GM19238 (cell line): ENCODE measurements around the gene ZDHHC8.

Source experiments
- DNase-seq: peaks from one replicate; pipeline ENCODE4 v3.0.0; 2011; ENCODE audit warnings: low spot score; ENCODE audit not compliant: insufficient read length

The ZDHHC8 gene

DNA sequence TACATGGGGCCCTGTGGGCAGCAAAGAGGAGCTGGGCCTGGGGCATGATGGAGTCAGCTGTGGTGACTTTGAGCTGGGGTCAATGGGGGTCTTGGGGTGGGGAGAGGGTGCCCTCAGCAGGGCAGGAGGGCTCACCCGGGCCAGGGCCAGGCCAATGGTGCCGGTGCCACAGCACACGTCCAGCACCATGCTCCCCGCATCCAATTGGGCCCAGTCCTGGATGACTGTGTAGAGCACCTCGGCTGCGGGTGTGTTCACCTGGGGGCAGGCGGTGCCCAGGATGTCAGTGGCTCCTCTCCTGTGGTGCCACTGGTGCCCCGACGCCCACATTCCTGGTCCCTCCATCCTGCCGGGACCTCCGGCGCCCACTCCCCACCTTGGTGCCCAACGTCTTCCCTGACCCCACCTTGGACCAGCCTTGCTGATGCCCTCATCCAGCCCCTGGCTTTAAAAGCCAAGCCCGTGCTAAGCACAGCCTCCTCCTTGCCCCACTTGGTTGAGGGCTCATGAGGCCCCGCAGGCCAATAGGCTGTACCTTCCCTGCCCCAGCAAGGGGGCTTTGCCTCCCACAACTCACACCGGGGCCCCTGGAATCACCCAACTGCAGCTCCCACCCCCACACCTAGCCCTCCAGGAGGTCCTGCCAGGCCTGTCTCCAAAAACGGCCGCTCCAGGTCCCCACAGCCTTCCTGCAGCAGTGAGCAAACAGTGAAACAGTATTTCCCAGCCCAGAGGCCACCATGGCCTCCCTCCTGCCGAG lies 17.9 kb upstream of the ZDHHC8 start:
- no peak for DNase-seq

DNA sequence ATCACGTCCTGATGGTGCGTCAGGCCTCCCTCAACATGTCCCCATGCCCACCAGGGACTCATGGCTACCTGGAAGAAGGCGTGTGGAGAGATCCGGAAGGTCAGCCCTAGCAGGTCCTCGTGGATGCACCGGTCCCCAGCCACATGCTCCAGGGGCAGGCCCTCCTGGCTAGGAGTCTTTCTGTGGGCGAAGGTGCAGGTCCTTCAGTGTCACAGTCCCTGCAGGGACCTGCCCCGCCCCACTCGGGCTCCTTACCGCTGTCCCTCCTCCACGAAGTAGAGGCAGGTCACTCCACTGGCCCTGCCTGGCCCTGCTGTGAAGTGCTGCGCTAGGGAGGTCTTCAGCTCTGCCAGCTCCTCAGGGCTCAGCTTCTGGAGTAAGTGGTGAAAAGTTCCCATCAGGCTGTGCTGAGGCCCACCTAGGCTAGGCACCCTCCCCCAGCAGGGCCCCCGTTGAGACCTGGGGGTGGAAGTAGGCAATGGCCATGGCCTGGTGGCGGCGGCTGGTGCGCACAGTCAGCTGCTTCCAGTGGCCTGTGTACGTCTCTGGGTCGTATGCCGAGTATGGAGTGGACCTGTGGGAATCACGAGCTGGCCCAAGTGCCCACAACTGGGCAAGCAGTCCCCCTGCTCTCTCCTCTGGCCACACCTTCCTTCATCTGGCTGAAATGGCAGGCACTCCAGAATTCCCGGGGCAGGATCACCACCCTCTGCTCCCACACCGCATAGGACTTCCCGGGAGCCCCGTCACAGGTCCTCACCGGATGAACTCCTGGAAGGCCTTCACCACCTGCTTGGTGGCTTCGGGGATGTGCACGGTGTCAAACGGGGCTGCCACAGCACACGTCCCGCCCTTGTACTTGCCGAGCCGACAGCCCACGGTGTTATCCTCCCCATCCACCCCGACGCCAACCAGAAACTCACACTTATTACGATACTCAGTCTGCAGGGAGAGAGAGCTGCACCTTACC lies 16.8 kb upstream of the ZDHHC8 start:
- DNase-seq, result no peak

DNA sequence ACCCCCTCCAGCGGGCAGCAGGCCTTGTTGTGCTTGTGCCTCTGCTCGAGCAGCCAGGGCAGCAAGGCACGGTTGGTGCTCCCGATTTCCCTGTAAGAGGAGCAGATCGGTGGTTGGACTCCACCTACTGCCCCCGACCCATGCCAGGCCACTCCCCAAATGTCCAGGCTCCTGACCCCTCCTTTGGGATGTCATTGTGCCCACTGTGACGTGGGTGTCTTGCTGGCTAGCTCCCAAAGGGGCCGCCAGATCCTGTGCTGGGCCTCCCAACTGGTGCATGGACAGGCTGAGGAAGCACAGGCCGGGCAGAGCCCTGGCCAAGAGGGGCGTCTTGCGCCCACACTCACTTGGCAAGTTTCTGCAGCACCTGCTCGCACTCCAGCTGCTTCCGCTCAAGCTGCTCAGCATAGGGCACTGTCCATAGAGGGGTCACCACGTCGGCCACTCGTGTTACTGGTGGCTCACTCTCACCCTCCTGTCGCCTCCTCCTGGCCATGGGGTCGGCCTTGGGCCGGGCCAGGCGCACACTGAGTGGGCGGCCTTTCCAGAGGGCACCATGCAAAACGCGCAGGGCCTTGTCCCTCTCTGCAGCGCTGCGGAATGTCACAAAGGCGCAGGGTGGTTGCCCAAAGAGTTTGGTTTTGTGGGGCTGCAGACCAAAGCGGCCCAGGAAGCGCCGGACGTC lies 15.8 kb upstream of the ZDHHC8 start, which contains the start of gene RANBP1:
Gene RANBP1 (plus strand): TSS at position 414 of the 685 bp plus-strand sequence. CDS start 81 bp downstream, at position 495.
- no peak for DNase-seq

DNA sequence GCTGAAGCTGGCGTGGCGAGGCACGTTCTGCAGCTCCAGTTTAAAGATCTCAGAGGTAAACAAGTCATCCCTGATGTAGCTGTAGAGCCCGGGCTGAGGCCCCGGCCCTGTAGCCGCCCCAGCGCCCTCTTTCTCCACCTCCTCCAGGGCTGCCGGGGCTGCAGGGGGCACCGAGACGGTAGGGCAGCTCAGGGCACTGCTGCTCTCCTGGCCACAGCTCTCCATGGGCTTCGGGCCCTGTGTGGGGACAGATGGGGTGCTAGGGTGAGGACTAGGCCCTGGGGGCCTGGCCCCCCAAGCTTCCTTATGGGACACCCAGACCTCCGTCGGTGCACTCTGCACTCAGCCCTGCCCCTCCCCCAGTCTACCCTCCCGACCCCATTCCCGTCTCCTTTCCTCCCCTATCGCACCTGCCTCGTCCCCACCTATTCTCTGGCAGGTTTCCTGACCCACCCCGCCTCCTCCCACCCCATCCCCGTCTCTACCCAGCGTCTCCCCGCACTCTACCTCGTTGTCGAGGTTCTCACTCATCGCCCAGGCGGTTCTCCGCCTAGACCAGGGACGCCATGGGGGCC lies 15.1 kb upstream of the ZDHHC8 start:
- no peak for DNase-seq

DNA sequence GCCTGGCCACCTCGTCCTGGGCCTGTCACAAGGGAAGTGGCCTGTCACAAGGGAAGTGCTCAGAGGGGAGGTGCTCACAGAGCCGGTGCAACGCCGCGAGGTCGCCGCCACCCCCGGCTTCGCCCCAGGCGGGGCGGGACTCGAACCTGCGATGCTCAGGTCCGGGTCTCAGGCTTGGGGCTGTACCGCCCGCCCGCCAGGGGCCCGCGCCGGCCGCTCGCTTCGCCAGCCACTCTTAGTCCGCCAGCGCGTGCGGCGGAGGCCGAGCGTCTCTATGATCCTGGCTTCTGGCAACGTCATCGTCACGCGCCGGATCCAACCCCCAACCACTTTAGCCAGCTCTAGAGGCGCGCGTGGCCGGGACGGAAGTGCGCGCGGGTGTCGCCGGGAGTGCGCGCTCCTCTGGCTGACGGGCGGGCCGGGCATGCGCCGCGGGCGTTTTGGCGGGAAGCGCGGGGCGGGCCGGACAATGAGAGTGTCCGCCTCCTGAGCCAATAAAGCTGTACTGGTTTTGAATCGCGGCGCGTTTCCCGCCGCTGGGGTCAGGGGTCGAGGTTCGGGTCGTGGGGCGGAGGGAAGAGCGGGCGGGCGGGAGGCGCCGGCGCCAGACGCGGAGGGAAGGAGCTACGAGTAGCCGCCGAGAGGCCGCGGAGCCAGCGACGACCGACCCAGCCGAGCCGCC lies 14.5 kb upstream of the ZDHHC8 start, which contains the start of gene TRMT2A:
Gene TRMT2A (minus strand): TSS at position 276 of the 682 bp plus-strand sequence. CDS start 320 bp downstream, outside the sequence.
- peak; percentile 99 for DNase-seq

DNA sequence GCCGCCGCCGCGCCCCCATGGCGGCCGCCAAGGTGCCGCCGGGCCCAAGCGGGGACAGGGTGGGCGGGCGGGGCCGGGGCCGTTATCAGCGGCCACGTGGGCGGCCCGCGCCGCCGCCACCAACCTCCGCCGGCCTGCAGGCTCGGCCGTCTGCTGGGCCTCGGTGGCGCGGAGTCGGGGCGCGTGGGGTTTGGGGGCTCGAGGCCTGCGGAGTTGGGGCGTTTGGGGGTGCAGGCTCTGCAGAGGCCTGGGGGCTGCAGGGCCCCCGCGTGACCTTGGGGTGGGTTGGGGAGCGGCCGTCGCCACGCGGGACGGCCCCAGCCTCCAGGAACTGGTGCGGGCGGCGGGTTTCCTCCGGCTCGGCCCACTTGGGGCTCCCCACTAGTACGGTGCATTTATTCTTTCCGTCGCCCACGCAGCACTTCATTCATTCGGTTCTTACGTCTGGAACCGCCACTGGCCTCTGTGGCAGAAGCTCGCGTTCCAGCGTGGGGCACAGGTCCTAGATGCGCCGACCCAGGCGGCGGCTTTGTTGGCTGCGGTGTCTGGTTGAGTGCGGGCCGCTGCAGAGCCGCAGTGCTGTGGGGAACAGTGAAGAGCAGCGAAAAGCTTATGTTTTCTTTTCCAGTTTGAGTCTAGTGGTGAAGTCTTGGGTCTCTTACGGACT lies 13.8 kb upstream of the ZDHHC8 start:
- peak; percentile 55 for DNase-seq

DNA sequence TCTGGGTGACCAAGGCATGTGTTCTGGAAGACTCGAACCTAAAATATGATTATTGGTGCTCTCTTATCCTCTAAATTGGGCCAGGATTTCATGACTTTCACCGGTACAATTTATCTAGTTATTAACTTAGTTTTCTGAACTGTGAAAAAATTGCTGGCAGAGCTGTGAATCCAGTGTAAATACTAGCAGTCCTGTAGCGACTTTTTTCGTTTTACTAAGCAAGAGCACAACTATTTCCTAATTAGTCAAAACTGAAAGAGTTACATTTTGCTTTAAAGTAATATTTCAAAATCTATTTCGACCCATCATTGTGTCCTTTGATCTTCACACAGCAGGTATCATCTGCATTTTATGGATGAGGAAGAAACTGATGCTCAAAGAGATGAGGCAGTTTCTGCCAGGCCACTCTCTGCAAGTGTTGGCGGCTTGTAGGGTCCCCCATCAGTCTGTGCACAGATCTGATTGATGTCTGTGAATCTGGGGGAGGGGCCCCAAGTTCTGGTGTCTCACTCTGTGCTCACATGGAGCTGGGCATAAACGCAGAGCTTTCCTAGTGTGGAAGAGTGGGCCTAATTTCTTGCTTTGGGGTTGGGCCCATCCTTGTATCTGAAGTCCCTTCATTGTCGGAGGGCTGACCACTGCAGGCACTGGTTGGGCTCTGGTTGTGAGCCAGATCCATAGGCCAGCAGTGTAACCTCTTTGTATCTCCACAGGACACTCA lies 13.1 kb upstream of the ZDHHC8 start:
- no peak for DNase-seq

DNA sequence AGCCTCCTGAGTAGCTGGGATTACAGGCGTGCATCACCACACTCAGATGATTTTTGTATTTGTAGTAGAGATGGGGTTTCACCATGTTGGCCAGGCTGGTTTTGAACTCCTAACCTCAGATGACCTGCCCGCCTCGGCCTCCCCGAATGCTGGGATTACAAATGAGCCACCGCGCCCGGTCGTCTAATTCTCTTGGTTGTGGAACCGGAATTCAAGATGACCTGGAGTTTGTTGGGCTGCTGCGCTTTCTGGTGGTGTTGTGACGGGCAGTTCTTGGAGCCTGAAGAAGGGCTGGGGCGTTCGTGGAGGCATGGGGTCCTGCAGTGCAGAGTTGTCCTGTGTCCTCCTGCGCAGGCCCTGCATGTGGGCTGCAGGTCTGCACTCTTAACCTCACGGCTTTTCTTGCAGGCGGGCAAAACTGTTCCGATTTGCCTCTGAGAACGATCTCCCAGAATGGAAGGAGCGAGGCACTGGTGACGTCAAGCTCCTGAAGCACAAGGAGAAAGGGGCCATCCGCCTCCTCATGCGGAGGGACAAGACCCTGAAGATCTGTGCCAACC lies 9.7 kb upstream of the ZDHHC8 start:
- no peak for DNase-seq

DNA sequence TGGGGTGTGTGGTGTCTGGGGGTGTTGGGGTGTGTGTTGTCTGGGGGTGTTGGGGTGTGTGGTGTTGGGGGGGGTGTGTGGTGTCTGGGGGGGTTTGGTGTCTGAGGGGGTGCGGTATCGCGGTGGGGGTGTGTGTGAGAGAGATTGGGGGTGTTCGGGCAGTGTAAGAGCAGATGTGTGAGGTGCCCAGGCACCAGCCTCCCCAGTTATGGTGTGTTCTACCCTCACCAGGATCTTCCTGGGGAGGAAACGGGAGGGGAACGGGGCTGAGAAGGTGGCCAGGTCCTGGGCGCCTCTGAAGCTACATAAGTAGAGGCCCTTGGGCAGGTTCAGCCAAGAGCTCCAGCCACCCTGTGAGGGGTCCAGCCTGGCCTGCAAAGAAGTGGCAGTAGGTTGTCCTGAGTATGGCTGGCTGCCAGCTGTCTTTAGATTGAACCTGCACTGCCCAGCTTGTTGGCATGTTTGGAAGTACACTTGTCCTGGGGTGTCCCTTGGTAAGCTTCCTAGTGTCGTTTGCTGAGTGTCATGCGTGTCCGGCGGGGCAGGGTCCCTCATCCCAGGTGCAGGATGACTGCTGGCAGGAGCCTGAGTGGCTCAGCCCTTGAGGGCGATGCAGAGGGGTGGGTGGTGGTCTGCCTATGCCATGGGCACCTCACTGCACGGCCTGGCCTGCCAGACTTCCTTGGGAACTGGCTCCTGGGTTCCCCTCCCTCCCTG lies 8.1 kb upstream of the ZDHHC8 start:
- DNase-seq, result no peak

DNA sequence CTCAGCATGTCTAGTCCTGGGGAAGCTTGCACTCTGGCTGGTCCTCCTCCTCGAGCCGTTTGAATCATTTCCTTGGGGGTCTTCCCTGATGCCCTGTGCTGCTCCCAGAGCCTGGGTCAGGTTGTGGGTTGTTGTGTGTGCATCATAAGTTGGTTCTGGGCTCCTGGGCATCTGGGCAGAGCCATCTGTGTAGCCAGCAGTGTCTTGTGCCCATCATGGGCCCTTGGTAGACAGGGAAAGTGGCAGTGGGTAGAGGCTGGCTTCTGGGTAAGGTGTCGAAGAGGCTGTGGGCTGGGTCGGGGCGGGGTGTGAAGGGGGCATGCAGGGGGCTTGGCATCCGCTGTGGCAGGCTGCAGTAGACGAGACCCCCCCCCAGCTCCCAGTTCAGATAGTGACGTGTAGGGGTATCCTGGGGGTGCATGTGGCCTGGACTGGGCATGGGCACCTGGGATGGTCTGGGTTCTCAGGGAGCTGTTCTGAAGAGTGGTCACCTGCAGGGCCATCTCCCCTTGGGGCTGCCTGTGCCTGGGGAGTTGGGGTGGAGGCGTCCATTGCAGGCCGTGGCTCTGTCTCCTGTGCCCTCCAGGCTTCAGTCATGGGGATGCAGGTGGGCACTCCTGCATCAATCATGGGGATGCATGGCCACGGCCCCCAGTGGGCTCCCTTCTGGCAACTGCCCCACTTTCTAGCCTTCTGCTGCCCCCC lies 7.4 kb upstream of the ZDHHC8 start:
- DNase-seq, result no peak

DNA sequence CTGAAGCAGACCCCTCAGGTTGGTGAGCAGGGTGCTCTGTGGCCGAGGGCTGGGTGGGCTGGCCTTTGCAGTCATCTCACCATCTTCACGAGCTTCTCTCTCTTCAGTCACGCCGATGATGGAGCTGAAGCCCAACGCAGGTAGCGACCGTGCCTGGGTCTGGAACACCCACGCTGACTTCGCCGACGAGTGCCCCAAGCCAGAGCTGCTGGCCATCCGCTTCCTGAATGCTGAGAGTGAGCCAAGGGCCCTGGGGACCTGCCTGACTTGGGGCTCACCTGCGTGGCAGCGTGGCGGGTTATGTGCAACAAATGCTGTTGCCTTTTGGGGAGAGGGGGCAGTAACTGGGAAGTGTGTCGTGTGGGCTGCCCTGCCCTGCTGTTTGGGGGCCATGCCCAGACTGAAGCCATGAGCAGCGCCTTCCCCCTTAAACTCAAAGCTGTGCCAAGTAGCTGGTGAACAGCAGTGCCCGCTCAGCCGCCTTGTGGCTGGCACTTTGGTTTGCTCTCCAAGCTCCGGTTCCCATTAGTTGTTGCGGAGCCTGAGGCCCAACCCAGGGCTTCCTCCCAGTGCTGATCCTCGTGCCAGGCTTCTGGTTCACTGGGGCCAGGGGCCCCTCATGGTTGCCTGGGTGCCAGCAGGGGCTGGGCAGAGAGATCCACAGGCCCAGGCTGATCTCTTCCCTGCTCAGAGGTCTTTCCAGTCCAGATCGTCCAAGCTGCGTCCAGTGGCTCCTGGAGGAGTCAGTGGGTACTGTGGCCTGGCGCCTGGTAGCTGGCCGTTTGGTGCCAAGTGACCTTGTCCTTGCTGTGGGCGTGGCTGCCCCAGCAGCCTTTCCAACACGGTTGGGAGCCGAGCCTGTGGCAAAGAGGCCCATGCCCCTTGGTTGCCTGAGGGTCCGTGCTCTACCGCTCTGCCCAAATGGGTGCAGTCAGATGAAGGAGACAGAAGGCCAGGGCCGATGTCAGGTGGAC lies 6.1 kb upstream of the ZDHHC8 start:
- DNase-seq, result no peak

DNA sequence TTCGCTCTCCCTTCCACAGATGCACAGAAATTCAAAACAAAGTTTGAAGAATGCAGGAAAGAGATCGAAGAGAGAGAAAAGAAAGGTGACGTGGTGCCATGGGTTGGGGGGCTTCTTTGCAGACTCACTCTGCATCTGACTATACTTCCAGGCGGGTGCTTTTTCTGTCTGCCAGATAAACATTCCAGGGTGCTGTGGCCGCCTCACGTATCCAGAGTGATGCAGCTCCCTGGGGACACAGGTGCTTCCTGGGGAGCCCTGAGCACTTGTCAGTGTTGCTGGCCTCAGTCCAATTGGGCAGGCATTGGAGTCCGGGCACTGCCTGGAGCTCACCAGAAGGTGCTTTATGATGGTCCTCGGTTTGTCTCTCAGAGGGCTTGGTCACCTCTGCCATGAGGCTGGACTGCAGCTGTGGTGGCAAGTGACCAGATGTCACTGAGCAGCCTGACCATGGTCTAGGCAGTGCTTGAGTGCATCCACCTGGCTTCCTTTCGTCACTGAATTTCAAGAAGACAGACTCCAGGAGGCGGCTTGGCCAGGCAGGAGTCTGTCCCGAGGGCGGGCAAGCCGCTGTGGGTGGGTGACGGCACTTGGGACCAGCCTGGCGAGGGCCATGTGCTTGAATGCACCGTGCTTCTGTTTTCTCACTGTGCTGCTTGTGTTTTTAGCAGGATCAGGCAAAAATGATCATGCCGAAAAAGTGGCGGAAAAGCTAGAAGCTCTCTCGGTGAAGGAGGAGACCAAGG lies 5.1 kb upstream of the ZDHHC8 start:
- DNase-seq, result no peak

DNA sequence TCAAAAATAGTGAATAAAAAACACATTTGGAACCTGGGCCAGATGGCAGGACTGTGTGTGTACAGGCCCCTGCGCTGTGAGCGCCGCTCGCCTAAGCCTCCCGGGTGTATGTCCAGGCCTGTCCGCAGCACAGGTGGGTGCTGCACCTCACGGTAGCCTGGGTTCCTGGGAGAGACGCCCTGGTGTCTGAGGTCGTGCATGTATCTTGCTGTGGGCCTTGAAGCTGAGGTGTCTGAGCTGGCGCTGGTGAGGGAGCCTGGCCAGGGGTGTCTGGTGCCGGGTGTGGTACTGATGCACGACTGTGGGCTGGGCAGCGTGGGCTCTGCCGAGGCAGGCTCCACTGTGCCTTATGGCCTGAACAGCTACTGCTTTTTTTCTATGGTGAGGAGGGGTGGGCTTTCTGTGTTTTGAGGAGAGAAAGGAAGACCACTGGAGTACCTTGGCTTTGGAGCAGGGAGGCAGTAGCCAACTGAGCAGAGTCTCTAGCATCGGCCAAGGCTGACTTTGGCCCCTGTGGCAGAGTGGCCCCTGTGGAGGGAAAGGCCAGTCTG lies 4.2 kb upstream of the ZDHHC8 start:
- DNase-seq, result no peak

DNA sequence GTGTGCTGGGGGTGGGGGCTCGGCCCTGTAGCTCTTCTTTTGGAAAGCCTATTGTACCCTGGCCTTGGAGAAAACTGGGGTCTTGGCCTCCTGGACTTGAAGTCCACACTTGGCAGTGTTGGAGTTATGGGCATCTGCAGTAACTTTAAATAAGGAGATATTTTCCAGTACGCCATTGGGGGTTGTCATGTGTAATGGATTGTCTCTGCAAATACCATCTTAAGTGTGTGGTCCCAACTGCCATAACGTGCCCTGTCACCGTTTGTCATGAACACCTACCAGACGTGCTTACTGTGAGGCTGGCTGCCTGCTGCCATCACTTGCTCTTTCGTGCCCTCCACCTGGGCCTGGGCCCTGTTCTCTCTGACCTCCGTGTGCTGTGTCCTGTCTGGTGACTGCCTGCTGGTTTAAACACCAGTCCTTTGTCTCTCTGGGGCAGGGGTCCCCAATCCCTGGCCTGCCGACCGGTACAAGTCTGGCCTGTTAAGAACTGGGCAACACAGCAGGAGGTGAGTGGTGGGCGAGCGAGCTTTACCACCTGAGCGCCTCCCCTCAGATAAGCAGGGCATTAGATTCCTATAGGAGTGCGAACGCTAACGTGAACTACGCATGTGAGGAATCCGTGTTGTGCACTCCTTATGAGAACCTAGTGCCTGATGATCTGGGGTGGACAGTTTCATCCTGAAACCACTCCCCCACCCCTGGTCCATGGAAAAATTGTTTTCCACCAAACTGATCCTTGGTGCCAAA lies 3.6 kb upstream of the ZDHHC8 start:
- no peak for DNase-seq

DNA sequence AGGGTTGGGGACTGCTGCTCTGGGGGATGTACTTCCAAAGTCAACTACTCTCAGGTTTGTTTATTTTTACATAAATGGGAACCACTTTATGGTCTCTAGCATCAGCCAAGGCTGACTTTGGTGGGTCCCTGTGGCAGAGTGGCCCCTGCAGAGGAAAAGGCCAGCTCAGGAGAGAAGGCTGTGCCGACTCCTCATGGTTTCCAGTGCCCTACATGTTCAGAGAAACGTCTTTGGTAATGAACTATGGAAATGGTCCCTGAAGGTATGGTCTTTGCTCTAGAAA lies 3.0 kb upstream of the ZDHHC8 start:
- no peak for DNase-seq
